GM12872 (cell line): ENCODE measurements around the gene PHAF1.

Experiments used
- CTCF ChIP-seq: IDR thresholded peaks from 3 replicates; pipeline ENCODE4 v1.5.1; 2011; ENCODE audit warnings: low read depth, mild to moderate bottlenecking, low read length, moderate library complexity; ENCODE audit not compliant: insufficient read depth

PHAF1 gene

GRCh38 chr16:67162506-67163163 is 52.9 kb downstream of the PHAF1 start:
- no peak for TF ChIP-seq CTCF

GRCh38 chr16:67163164-67163998 is 53.6 kb downstream of the PHAF1 start:
- TF ChIP-seq CTCF: no peak

- TF ChIP-seq CTCF: no peak
Measured at GRCh38 chr16:67163999-67164558, 54.3 kb downstream of the PHAF1 start.

GRCh38 chr16:67164599-67165061 is 54.9 kb downstream of the PHAF1 start, which contains the start of gene HSF4:
Gene HSF4, plus strand, starts transcription at chr16:67164745. Its CDS starts 67 bp downstream, at chr16:67164812.
- no peak for TF ChIP-seq CTCF

- no peak for TF ChIP-seq CTCF
Measured at GRCh38 chr16:67165121-67166078, 55.7 kb downstream of the PHAF1 start.

- no peak for TF ChIP-seq CTCF
Measured at GRCh38 chr16:67166110-67166547, 56.4 kb downstream of the PHAF1 start.
